SK-N-SH (cell line): ENCODE data around the gene BARHL2.

Source experiments
- EZH2phosphoT487 ChIP-seq: fragments of 200-600 bp; sonication (generic); IDR thresholded peaks from 2 replicates; pipeline ENCODE4 v1.6.1; 2017; ENCODE audit warnings: low read depth, mixed run types, mild to moderate bottlenecking, antibody characterized with exemption, moderate library complexity, borderline replicate concordance
- POLR2AphosphoS5 ChIP-seq: IDR thresholded peaks from 2 replicates; pipeline ENCODE4 v1.6.1; 2012; ENCODE audit warnings: low read depth, low read length
- TF ChIP-seq, protein P1 (sequence below): fragments of 200-600 bp; sonication (generic); IDR thresholded peaks from 2 replicates; pipeline ENCODE4 v1.6.1; 2017; ENCODE audit warnings: antibody characterized with exemption, mild to moderate bottlenecking, moderate library complexity

DNA sequence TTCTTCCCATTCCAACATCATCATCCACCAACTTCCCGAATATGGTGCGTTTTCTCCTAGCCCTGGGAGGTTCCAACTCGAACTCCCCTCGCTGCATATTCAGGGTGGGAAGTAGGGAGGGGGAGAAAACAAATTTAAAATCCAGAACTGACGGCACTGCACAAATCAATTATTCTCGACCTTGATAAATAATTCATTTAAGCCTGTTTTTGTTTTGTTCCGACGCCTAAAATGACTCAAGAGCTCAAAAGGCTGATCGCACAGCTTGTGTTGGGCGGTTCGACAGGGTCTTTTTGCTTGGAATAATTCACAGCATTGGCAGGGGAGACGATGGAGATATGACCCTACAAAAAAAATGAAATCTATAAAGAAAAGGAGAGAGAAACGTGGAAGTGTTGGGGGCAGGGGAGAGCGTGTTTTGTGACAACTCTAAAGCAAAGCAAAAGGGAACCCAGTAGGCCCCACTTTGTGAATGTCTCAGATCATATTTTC is 3.1 kb upstream of the BARHL2 start:
- TF ChIP-seq, protein P1, sequence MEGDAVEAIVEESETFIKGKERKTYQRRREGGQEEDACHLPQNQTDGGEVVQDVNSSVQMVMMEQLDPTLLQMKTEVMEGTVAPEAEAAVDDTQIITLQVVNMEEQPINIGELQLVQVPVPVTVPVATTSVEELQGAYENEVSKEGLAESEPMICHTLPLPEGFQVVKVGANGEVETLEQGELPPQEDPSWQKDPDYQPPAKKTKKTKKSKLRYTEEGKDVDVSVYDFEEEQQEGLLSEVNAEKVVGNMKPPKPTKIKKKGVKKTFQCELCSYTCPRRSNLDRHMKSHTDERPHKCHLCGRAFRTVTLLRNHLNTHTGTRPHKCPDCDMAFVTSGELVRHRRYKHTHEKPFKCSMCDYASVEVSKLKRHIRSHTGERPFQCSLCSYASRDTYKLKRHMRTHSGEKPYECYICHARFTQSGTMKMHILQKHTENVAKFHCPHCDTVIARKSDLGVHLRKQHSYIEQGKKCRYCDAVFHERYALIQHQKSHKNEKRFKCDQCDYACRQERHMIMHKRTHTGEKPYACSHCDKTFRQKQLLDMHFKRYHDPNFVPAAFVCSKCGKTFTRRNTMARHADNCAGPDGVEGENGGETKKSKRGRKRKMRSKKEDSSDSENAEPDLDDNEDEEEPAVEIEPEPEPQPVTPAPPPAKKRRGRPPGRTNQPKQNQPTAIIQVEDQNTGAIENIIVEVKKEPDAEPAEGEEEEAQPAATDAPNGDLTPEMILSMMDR = no peak
- TF ChIP-seq EZH2phosphoT487 (no peak), POLR2AphosphoS5 (no peak)
